Activated effector memory CD4-positive, alpha-beta T cell treated with Interleukin-2 at 50 U/mL for 16 hours (primary cell): ENCODE data around the gene GGACT.
"Not testable (repeated sequence)": the region's sequence is repeated elsewhere in the genome, so short reads cannot be mapped to it uniquely, and the experiment has no call there.

Source experiments
- DNase-seq: peaks from one replicate; pipeline ENCODE4 v3.0.0-alpha.2; 2020

Gene GGACT

GRCh38 chr13:100588331-100589177 lies at the start of gene GGACT:
TSS of gene GGACT (minus strand) at chr13:100588789. CDS start at chr13:100532591, 56,198 bp downstream.
- DNase-seq, result peak; percentile 82

- DNase-seq, result no peak
Observed at GRCh38 chr13:100637796-100638195, 49.2 kb upstream of the GGACT start.

GRCh38 chr13:100637380-100637779 lies 48.8 kb upstream of the GGACT start:
- DNase-seq, result no peak

- no peak for DNase-seq
Observed at GRCh38 chr13:100636441-100636840, 47.9 kb upstream of the GGACT start.

- no peak for DNase-seq
Observed at GRCh38 chr13:100636004-100636403, 47.4 kb upstream of the GGACT start.

- DNase-seq, result no peak
Observed at GRCh38 chr13:100634696-100635095, 46.1 kb upstream of the GGACT start.

GRCh38 chr13:100633461-100633860 lies 44.9 kb upstream of the GGACT start:
- no peak for DNase-seq

- DNase-seq, result no peak
Observed at GRCh38 chr13:100630555-100630954, 42.0 kb upstream of the GGACT start.

GRCh38 chr13:100627120-100627519 lies 38.5 kb upstream of the GGACT start:
- no peak for DNase-seq

- DNase-seq, result no peak
Observed at GRCh38 chr13:100625447-100625846, 36.9 kb upstream of the GGACT start.

- DNase-seq, result no peak
Observed at GRCh38 chr13:100620792-100621191, 32.2 kb upstream of the GGACT start.

- DNase-seq, result no peak
Observed at GRCh38 chr13:100619940-100620339, 31.4 kb upstream of the GGACT start.

- not testable (repeated sequence) for DNase-seq
Observed at GRCh38 chr13:100618897-100619296, 30.3 kb upstream of the GGACT start.

- no peak for DNase-seq
Observed at GRCh38 chr13:100613031-100613430, 24.4 kb upstream of the GGACT start.

GRCh38 chr13:100611678-100612492 lies 23.3 kb upstream of the GGACT start:
- no peak for DNase-seq

- DNase-seq, result no peak
Observed at GRCh38 chr13:100610391-100611347, 22.1 kb upstream of the GGACT start.

- no peak for DNase-seq
Observed at GRCh38 chr13:100608906-100609305, 20.3 kb upstream of the GGACT start.

- no peak for DNase-seq
Observed at GRCh38 chr13:100608489-100608888, 19.9 kb upstream of the GGACT start.

GRCh38 chr13:100604918-100605710 lies 16.5 kb upstream of the GGACT start:
- no peak for DNase-seq

GRCh38 chr13:100602493-100603111 lies 14.0 kb upstream of the GGACT start:
- DNase-seq, result no peak

- no peak for DNase-seq
Observed at GRCh38 chr13:100601716-100602115, 13.1 kb upstream of the GGACT start.
